GM19372 (cell line): ENCODE measurements around the gene C17orf100.

ENCODE experiments used
- ATAC-seq: cut with Tn5 transposase; IDR thresholded peaks from one replicate; pipeline ENCODE4 v1.9.1; 2021; ENCODE audit warnings: mild to moderate bottlenecking, low read depth, moderate library complexity; ENCODE audit not compliant: unreplicated experiment

The C17orf100 gene

DNA sequence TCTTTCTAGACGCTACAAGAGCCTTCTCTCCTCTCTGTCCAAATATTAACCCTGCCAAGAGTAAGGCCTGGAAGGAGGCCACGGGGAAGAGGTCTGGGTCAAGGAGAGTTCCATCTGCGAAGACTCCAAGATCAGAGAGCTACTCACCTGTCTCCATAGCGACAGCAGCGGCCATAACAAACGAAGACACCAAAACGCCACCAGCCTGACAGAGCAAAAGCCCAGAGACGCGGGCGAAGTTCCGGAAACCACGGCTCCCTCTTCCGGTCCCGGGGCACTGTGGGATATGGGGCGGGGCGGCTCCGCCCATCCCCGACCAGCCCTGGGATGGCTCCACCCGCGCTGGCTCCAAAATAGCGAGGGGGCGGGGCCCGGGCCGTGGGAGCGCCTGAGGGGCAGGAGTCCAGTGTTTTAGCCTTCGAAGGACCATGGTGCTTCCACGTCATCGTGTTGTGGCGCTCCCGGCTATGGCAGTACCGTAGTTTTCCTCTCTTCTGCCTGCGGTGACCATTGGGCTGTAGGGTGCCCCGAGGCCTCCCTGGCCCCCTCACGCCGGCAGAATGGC, at the start of gene C17orf100, which contains the start of gene MED31:
Gene C17orf100 (plus strand): TSS at position 409 of the 565 bp plus-strand sequence. CDS start 152 bp downstream, at position 561.
Gene MED31 (minus strand): TSS at position 252 of the 565 bp plus-strand sequence. CDS start 77 bp downstream, at position 175.
- ATAC-seq: peak; percentile 76

GRCh38 chr17:6602141-6602540, 49.4 kb upstream of the C17orf100 start:
- ATAC-seq: no peak

DNA sequence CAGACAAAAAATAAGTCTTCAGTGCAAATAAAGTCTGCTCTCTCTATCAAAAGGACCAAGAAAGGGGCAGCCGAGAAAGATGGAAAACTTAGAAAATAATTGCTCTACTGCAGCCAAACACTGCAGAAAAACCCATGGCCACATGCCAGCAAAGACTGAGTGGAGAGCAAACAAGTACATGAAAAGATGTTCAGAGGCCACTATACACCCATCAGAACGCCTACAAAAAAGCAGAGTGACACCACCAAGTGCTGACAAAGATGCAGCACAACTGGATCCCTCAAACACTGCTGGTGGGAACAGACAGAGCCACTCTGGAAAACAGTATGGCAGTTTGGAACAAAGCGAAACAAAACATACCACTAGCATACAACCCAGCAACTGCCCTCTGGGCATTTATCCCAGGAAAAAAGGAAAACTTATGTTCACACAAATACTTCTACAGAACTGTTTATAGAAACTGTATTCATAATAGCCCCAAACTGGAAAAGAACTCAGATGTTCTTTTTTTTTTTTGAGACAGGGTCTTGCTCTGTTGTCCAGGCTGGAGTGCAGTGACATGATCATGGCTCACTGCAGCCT, 47.7 kb upstream of the C17orf100 start:
- ATAC-seq: no peak

DNA sequence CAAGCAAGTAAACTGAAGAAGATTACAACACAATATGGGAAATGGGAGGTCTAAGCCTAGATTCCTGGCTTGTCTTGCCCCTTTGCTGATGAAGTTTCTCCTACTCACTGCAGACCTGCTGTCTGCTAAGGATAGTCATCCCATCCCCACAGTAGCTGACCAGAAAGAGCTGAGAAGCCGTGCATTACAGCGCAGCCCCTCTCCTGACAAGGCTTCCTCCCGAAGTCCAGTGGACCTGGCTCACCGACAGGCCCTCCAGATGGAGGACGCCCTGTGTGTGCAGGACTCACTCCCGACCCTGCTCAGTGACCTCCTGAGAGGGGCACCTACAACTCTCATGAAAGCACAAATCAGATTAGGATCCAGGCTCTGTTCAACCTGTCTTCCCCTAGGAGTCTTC, 46.4 kb upstream of the C17orf100 start:
- ATAC-seq: no peak

DNA sequence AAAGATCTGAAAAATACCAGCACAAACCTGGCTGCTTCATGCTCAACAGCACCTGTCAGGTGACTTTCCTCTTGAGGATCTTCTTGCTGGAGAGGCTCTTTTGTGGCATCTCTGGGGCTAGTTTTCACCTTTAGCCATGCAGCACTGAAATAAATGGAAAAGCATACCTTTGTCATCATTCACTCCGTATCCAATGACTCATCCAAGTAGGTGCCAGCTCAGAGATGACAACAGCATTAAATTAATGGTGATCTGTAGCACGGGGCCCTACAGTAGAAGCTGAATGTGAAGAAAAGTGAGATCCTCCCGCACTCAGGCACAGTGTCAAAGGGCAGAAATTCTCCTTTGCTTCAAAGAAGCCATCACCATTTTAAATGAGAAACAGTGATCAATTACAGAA, 43.2 kb upstream of the C17orf100 start:
- no peak for ATAC-seq

GRCh38 chr17:6610011-6610410, 41.6 kb upstream of the C17orf100 start:
- no peak for ATAC-seq

DNA sequence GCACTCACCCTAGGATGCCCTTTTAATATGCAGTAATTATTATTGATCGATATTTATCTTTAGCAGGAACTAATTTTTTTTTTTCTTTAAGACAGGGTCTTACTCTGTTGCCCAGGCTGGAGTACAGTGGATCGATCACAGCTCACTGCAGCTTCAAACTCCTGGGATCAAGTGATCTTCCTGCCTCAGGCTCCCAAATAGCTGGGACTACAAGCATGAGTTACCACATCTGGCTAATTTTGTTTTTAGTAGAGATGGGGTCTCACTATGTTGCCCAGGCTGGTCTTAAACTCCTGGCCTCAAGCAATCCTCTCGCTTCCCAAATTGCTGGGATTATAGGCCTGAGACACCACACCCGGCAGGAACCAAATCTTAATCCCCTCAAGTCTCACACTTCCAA, 40.3 kb upstream of the C17orf100 start:
- ATAC-seq: no peak

- ATAC-seq: no peak
Measured at GRCh38 chr17:6623941-6624340, 27.6 kb upstream of the C17orf100 start.

DNA sequence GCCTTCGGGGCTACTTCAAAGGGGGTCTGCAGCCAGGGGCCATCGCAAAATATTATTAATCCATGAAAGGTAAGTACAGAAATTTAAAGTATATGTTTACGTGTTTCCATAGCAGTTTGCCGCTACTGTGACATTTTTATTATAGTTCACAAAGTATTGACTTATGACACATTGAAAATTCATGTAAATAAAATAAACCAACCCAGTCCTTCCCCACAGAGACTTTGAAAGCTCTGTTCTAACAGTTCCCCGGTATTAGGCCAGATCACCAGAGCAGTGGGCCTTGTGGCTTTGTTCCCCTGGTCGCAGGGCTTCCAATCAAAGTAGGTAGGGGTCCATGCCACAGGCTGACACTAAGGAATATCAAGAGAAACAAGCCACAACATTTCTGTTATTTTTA, 24.9 kb upstream of the C17orf100 start:
- no peak for ATAC-seq

DNA sequence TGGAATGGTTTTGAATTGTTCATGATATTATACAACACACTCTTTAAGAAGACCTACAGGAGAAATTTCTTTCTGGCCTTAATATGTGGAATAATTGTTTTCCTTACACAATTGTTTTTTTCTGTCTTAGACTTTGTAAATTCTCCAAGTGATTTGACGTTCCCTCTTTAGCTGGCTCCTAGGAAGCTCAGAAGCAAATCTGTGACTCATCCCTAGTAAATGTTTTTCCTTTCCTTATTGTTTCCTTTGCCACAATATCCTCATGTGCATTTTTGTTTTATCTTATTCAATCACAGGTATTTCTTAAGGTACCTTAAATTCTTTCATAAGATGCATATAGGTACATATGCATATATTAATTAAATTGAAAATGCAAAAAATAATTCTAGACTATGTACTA, 24.5 kb upstream of the C17orf100 start:
- ATAC-seq: no peak

- no peak for ATAC-seq
Measured at GRCh38 chr17:6630390-6630789, 21.2 kb upstream of the C17orf100 start.

GRCh38 chr17:6632530-6632929, 19.0 kb upstream of the C17orf100 start:
- ATAC-seq: no peak

- no peak for ATAC-seq
Measured at GRCh38 chr17:6633263-6633662, 18.3 kb upstream of the C17orf100 start.

DNA sequence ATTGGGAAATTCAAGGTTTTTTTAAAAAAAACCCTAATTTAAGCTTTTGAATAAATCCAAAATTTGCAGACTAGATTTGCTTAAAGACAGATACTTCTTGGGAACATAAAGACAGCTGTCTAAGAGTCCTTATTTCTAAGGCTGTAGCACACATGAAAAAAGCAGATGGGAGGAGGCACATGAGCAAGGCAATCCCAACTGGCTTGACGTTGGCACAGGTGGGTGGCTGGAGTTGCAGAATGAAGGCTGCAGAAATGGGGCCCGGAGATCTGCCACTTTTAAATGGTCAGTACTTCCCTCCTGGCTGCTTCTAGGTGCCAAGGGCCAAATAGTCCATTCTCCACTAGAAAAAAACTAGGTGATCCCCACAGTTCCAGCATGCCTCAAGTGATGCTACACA, 15.5 kb upstream of the C17orf100 start:
- no peak for ATAC-seq

DNA sequence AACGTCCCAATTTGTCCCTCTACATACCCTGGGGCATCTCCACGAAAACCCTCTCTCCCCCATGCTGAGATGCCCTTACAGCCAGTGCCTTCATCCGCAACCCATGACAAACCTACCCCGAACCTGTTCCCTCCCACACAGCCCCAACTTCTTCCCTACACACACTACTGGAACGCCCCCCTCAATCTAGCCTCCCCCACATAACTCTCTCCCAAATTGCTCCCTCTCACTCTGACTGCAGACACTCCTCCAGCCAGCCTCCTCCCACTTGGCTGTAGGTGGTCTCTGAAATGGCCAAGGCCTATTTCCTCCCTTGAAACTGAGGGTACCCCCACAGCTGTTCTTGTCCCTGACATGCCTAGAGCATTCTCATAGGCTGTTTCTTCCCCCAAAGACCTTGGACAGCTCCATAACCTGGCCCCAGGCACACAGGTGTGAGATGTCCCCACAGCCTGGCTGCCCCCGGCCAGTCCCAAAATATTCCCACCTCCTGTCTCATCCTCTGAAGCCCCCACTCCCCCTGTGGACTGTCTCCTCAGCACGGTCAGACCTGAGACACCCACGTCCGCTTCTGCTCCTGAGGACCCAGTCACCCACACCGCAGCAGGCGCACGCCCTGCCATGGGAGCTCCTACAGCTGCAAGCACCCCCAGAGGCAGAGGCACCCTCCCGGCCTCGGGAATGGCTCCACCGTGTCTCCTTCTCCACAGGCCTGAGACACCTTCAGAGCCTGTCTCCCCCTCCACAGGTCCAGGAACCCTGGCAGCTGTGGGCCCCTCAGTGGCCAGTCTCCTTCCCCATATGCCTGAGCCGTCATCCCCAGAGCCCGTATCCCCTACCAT, 14.7 kb upstream of the C17orf100 start:
- no peak for ATAC-seq

DNA sequence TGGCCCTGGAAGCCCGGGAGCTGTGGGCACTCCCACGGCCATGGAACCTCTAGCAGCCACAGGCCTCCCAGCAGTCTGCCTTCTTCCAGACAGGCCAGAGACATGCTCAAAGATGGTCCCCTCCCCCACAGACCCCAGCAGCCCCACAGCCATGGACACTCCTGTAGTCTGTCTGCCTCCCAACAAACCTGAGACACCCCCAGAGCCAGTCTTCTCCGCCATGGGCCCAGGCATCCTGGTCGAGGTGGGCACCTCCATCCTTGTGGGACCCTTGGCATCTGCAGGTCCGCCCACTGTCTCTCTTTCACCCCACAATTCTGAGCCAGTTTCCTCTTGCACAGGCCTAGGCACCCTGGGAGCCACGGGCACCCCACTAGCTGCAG, 14.1 kb upstream of the C17orf100 start:
- ATAC-seq: no peak

- ATAC-seq: no peak
Measured at GRCh38 chr17:6638046-6638908, 13.3 kb upstream of the C17orf100 start.

GRCh38 chr17:6639014-6639585, 12.5 kb upstream of the C17orf100 start:
- no peak for ATAC-seq

- peak; percentile 12 for ATAC-seq
Measured at GRCh38 chr17:6639586-6640535, 11.7 kb upstream of the C17orf100 start.
